ACC112 (cell line): ENCODE results near the gene SERPINB7.

ENCODE experiments used
- H2AFZ ChIP-seq: fragments of 200-600 bp; sonication (generic); one replicate; pipeline ENCODE4 v1.6.0; 2017; ENCODE audit warnings: antibody characterized with exemption, low read length; ENCODE audit not compliant: unreplicated experiment
- H3K27ac ChIP-seq: fragments of 200-600 bp; sonication (generic); 2 replicates; pipeline ENCODE4 v1.5.1; 2014; ENCODE audit warnings: low read depth, mild to moderate bottlenecking, antibody characterized with exemption, low read length, moderate library complexity
- H3K27me3 ChIP-seq: fragments of 200-600 bp; sonication (generic); 2 replicates; pipeline ENCODE4 v1.6.1; 2014; ENCODE audit warnings: mild to moderate bottlenecking, antibody characterized with exemption, low read length, moderate library complexity, mixed read lengths; ENCODE audit not compliant: insufficient read depth
- H3K36me3 ChIP-seq: fragments of 200-600 bp; sonication (generic); 2 replicates; pipeline ENCODE4 v1.6.1; 2016; ENCODE audit warnings: mild to moderate bottlenecking, antibody characterized with exemption, low read length, moderate library complexity, mixed read lengths; ENCODE audit not compliant: insufficient read depth
- H3K4me1 ChIP-seq: fragments of 200-600 bp; sonication (generic); one replicate; pipeline ENCODE4 v1.6.1; 2016; ENCODE audit warnings: low read length, mixed read lengths; ENCODE audit not compliant: insufficient read depth, unreplicated experiment, control insufficient read depth
- H3K4me3 ChIP-seq: fragments of 200-600 bp; sonication (generic); 2 replicates; pipeline ENCODE4 v1.5.1; 2014; ENCODE audit warnings: mild to moderate bottlenecking, low read depth, low read length
- H3K79me2 ChIP-seq: fragments of 200-600 bp; sonication (generic); one replicate; pipeline ENCODE4 v1.6.0; 2016; ENCODE audit warnings: low read length; ENCODE audit not compliant: control insufficient read depth, unreplicated experiment, insufficient read depth

Gene SERPINB7

GRCh38 chr18:63787673-63788072, 12.5 kb downstream of the SERPINB7 start:
- Histone ChIP-seq H3K4me1 (peaks cover 13% of the 10 kb centered on the region), H2AFZ (no peak overlapping the region), H3K36me3 (no peaks in the 10 kb centered on the region), H3K79me2 (no peaks in the 10 kb centered on the region), H3K27me3 (no peaks in the 10 kb centered on the region), H3K4me3 (no peak overlapping the region), H3K27ac (peak overlapping the region; percentile 73)

GRCh38 chr18:63788447-63789096, 13.4 kb downstream of the SERPINB7 start:
- Histone ChIP-seq H3K27ac (peak overlapping the region; percentile 73), H2AFZ (peak overlapping the region; percentile 63), H3K27me3 (no peaks in the 10 kb centered on the region), H3K4me3 (peak overlapping the region; percentile 36; the same call in 1 of the 2 replicates), H3K4me1 (peaks cover 13% of the 10 kb centered on the region), H3K79me2 (no peaks in the 10 kb centered on the region), H3K36me3 (no peaks in the 10 kb centered on the region)

- no peak overlapping the region for H3K4me3 ChIP-seq
- H3K36me3 ChIP-seq, result no peaks in the 10 kb centered on the region
- no peaks in the 10 kb centered on the region for H3K79me2 ChIP-seq
- peaks cover 13% of the 10 kb centered on the region for H3K4me1 ChIP-seq
- no peak overlapping the region for H2AFZ ChIP-seq
- H3K27ac ChIP-seq, result peak overlapping the region; percentile 73; the same call in 1 of the 2 replicates
- no peaks in the 10 kb centered on the region for H3K27me3 ChIP-seq
Measured at GRCh38 chr18:63789327-63789726, 14.1 kb downstream of the SERPINB7 start.

- Histone ChIP-seq H2AFZ (no peak overlapping the region), H3K79me2 (no peaks in the 10 kb centered on the region), H3K36me3 (no peaks in the 10 kb centered on the region), H3K4me1 (no peaks in the 10 kb centered on the region), H3K27ac (no peak overlapping the region), H3K27me3 (no peaks in the 10 kb centered on the region), H3K4me3 (no peak overlapping the region)
Measured at GRCh38 chr18:63795606-63796005, 20.4 kb downstream of the SERPINB7 start.

GRCh38 chr18:63799189-63799588, 24.0 kb downstream of the SERPINB7 start:
- no peak overlapping the region for H3K4me3 ChIP-seq
- H3K27me3 ChIP-seq, result no peaks in the 10 kb centered on the region
- no peaks in the 10 kb centered on the region for H3K4me1 ChIP-seq
- no peak overlapping the region for H2AFZ ChIP-seq
- no peaks in the 10 kb centered on the region for H3K36me3 ChIP-seq
- no peaks in the 10 kb centered on the region for H3K79me2 ChIP-seq
- no peak overlapping the region for H3K27ac ChIP-seq

DNA sequence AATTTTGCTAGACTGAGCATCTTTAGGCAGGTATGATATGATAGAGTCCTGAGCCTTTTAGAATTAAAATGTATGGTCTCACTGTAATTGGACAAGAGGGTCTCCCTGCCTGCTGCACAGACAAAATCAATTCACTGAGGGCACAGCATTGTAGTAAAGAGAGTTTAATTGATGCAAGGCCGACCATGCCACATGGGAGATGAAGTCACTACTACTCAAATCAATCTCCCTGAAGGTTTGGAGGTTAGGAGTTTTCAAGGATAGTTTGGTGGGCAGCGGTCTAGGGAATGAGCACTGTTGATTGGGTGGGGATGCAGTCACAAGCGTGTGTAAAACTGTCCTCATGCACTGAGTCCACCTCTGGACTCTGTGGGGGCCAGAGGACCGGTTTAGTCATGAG, 26.1 kb downstream of the SERPINB7 start:
- Histone ChIP-seq H2AFZ (no peak overlapping the region), H3K4me1 (no peaks in the 10 kb centered on the region), H3K27ac (no peak overlapping the region), H3K4me3 (no peak overlapping the region), H3K79me2 (no peaks in the 10 kb centered on the region), H3K27me3 (no peaks in the 10 kb centered on the region), H3K36me3 (no peaks in the 10 kb centered on the region)

GRCh38 chr18:63808125-63808524, 32.9 kb downstream of the SERPINB7 start:
- no peak overlapping the region for H3K4me3 ChIP-seq
- no peaks in the 10 kb centered on the region for H3K4me1 ChIP-seq
- no peaks in the 10 kb centered on the region for H3K36me3 ChIP-seq
- H2AFZ ChIP-seq, result no peak overlapping the region
- peaks cover 22% of the 10 kb centered on the region; the same call in 1 of the 2 replicates for H3K27me3 ChIP-seq
- no peaks in the 10 kb centered on the region for H3K79me2 ChIP-seq
- no peak overlapping the region for H3K27ac ChIP-seq

- Histone ChIP-seq H3K36me3 (no peaks in the 10 kb centered on the region), H3K79me2 (no peaks in the 10 kb centered on the region), H2AFZ (no peak overlapping the region), H3K27ac (peak overlapping the region; percentile 3; the same call in 1 of the 2 replicates), H3K4me3 (no peak overlapping the region), H3K4me1 (peaks cover 7% of the 10 kb centered on the region), H3K27me3 (no peaks in the 10 kb centered on the region; the same call in 1 of the 2 replicates)
Measured at GRCh38 chr18:63817441-63818051, 42.3 kb downstream of the SERPINB7 start.

DNA sequence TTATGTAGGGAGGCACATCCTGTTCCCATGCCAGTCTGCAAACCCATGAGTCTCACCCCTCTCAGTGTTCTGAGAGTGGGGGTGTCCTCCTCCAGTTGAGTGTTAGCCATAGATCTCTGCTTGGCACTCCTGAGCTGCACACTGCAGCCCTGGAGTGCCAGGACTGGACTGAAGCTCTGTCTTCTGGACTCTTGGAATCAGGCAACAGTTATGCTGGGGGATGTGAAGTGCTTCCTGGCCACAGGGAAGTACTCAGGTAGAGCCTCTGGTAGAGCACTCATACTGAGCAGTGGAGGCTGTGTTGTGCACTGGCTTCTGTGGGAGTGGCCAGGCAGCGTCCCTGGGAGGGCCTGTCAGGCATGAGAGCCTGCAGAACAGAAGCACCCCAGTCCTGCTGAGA, 43.0 kb downstream of the SERPINB7 start:
- peaks cover 7% of the 10 kb centered on the region for H3K4me1 ChIP-seq
- no peak overlapping the region for H2AFZ ChIP-seq
- no peak overlapping the region for H3K4me3 ChIP-seq
- H3K27ac ChIP-seq, result no peak overlapping the region
- H3K27me3 ChIP-seq, result no peaks in the 10 kb centered on the region; the same call in 1 of the 2 replicates
- no peaks in the 10 kb centered on the region for H3K36me3 ChIP-seq
- no peaks in the 10 kb centered on the region for H3K79me2 ChIP-seq

DNA sequence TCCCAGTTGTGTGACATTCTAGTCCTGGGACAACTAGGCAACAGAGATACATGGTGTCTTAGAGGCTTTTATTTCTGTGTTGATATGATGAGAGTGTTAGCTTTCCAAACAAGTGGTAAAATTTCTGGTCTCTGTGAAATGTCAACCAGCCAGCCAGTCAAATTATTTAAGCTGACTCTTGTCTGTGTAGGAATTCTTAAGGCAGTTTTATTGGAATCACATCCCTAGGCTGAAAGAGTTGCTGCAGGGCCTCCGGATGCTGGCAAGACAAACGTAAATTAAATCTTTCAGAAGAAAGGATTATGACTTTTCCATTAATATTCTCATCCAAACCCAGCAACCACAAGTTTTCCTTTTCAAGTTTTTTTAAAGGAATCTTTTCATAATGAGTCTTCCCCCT, 44.6 kb downstream of the SERPINB7 start:
- Histone ChIP-seq H3K27ac (no peak overlapping the region), H3K36me3 (no peaks in the 10 kb centered on the region), H3K4me3 (no peak overlapping the region), H3K27me3 (no peaks in the 10 kb centered on the region; the same call in 1 of the 2 replicates), H3K79me2 (no peaks in the 10 kb centered on the region), H2AFZ (no peak overlapping the region), H3K4me1 (peaks cover 7% of the 10 kb centered on the region)

DNA sequence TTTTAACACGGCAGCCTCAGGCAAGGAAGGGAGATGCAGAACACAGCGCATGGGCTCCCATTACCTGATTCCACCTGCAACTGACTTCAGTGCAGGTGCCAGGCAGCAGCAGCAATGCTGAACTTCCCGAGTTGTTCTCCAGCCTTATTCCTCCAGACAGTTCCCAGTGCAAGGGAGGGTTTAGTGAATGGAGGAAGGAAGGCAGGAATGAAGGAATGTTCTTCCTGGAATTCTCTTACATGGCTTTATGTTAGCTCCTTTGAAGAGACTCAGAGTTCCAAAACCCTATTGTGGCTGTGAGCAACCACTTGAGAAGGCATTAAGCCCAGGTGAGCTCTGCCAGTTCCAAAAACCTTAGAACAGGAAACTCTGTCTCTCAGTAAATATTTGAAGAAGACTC, 45.5 kb downstream of the SERPINB7 start:
- Histone ChIP-seq H2AFZ (no peak overlapping the region), H3K79me2 (no peaks in the 10 kb centered on the region)

More for the DNA sequence above, 45.5 kb downstream of the SERPINB7 start:
- Histone ChIP-seq H3K4me1 (peaks cover 7% of the 10 kb centered on the region), H3K4me3 (no peak overlapping the region), H3K36me3 (no peaks in the 10 kb centered on the region), H3K27ac (no peak overlapping the region), H3K27me3 (no peaks in the 10 kb centered on the region; the same call in 1 of the 2 replicates)
